HepG2 (cell line): ENCODE measurements around the gene PLVAP. TPM values are rescaled to one million over a fixed set of nuclear protein-coding genes. Genes with fewer than 3 reads are reported as not detected.

Source experiments
- CAMTA2 ChIP-seq: sonication (generic); formaldehyde crosslinking; IDR thresholded peaks from 2 replicates; pipeline ENCODE4 v1.4.0; 2020; ENCODE audit warnings: mild to moderate bottlenecking, missing genetic modification reagents, borderline replicate concordance
- DPF2 ChIP-seq: sonication (generic); formaldehyde crosslinking; IDR thresholded peaks from 2 replicates; pipeline ENCODE4 v1.4.0; 2020; ENCODE audit warnings: mild to moderate bottlenecking, low read depth, missing genetic modification reagents, borderline replicate concordance
- EEA1 ChIP-seq: sonication (generic); formaldehyde crosslinking; IDR thresholded peaks from 2 replicates; pipeline ENCODE4 v1.5.1; 2020; ENCODE audit warnings: mild to moderate bottlenecking, missing genetic modification reagents, borderline replicate concordance
- EHMT2 ChIP-seq: fragments of 200-600 bp; sonication (generic); IDR thresholded peaks from 2 replicates; pipeline ENCODE4 v1.7.0; 2017; ENCODE audit warnings: antibody characterized with exemption, low read depth, low read length, borderline replicate concordance
- ELF4 ChIP-seq: sonication (generic); formaldehyde crosslinking; IDR thresholded peaks from 2 replicates; pipeline ENCODE4 v1.5.0; 2020; ENCODE audit warnings: missing genetic modification reagents, mild to moderate bottlenecking, moderate library complexity, borderline replicate concordance
- GABPB1 ChIP-seq: IDR thresholded peaks from 2 replicates; pipeline ENCODE4 v1.6.1; 2016; ENCODE audit warnings: mild to moderate bottlenecking, missing genetic modification reagents, moderate library complexity, missing compliant biosample characterization
- HOXA9 ChIP-seq: sonication (generic); formaldehyde crosslinking; IDR thresholded peaks from 2 replicates; pipeline ENCODE4 v1.8.1; 2022; ENCODE audit warnings: missing genetic modification reagents, mild to moderate bottlenecking, moderate library complexity, borderline replicate concordance
- KDM5B ChIP-seq: sonication (generic); formaldehyde crosslinking; IDR thresholded peaks from 2 replicates; pipeline ENCODE4 v1.4.0; 2020; ENCODE audit warnings: missing genetic modification reagents, mild to moderate bottlenecking, borderline replicate concordance
- MAFF ChIP-seq: IDR thresholded peaks from 2 replicates; pipeline ENCODE4 v1.6.1; 2011; ENCODE audit warnings: low read depth, low read length, improper control_type of control experiment
- MEF2D ChIP-seq: sonication (generic); formaldehyde crosslinking; IDR thresholded peaks from 2 replicates; pipeline ENCODE4 v1.5.1; 2020; ENCODE audit warnings: mild to moderate bottlenecking, missing genetic modification reagents
- MIER2 ChIP-seq: IDR thresholded peaks from 2 replicates; pipeline ENCODE4 v1.6.1; 2016; ENCODE audit warnings: missing biosample characterization, missing genetic modification reagents
- NR2F2 ChIP-seq: IDR thresholded peaks from 2 replicates; pipeline ENCODE4 v1.6.1; 2012; ENCODE audit warnings: low read depth, inconsistent platforms, borderline replicate concordance
- PITX1 ChIP-seq: sonication (generic); formaldehyde crosslinking; IDR thresholded peaks from 2 replicates; pipeline ENCODE4 v1.5.1; 2020; ENCODE audit warnings: mild to moderate bottlenecking, missing genetic modification reagents
- TBX2 ChIP-seq: sonication (generic); formaldehyde crosslinking; IDR thresholded peaks from 2 replicates; pipeline ENCODE4 v1.5.0; 2020; ENCODE audit warnings: missing genetic modification reagents, mild to moderate bottlenecking, borderline replicate concordance
- ZMAT3 ChIP-seq: sonication (generic); formaldehyde crosslinking; conservative IDR thresholded peaks from 2 replicates; pipeline ENCODE4 v1.7.0; 2021; ENCODE audit warnings: missing genetic modification reagents
- ZNF326 ChIP-seq: sonication (generic); formaldehyde crosslinking; IDR thresholded peaks from 2 replicates; pipeline ENCODE4 v1.4.0; 2020; ENCODE audit warnings: missing genetic modification reagents, borderline replicate concordance
- ZNF329 ChIP-seq: sonication (generic); formaldehyde crosslinking; IDR thresholded peaks from 2 replicates; pipeline ENCODE4 v1.9.0; 2021; ENCODE audit warnings: low read depth, mild to moderate bottlenecking, missing genetic modification reagents
- ZNF367 ChIP-seq: sonication (generic); formaldehyde crosslinking; IDR thresholded peaks from 2 replicates; pipeline ENCODE4 v1.4.0; 2020; ENCODE audit warnings: missing genetic modification reagents, borderline replicate concordance
- ZNF616 ChIP-seq: sonication (generic); formaldehyde crosslinking; IDR thresholded peaks from 2 replicates; pipeline ENCODE4 v1.5.0; 2020; ENCODE audit warnings: low read depth, mild to moderate bottlenecking, missing genetic modification reagents
- ZSCAN21 ChIP-seq: sonication (generic); formaldehyde crosslinking; IDR thresholded peaks from 2 replicates; pipeline ENCODE4 v1.8.0; 2022; ENCODE audit warnings: mild to moderate bottlenecking, missing genetic modification reagents, moderate library complexity, borderline replicate concordance
- polyA plus RNA-seq, 8 experiments: library from polyadenylated mRNA; depleted of rRNA in 3 of 8; stranded (reverse) in 7 of 8; unstranded in 1 of 8; fragments of >200 nt; fragmentation: Illumina TruSeq in 4 of 8; extraction: Trizol in 4 of 8; gene quantifications; 2 replicates each; pipeline versions ENCODE4 v1.2.1 to v1.2.3, GENCODE V29; 2011 to 2016; ENCODE audit warnings: low read depth in 4 of 8, missing spikeins in 1 of 8, mixed read lengths in 1 of 8; ENCODE audit not compliant: insufficient read depth in 1 of 8
- total RNA-seq, 5 experiments: library from RNA; depleted of rRNA; stranded (reverse); fragments of >200 nt; fragmentation: Illumina TruSeq; extraction: Trizol; gene quantifications; 2 replicates each; pipeline ENCODE4 v1.2.3, GENCODE V29; 2016; ENCODE audit warnings: low read depth in 1 of 5
- TF ChIP-seq, protein P1 (sequence below): sonication (generic); formaldehyde crosslinking; IDR thresholded peaks from 2 replicates; pipeline ENCODE4 v1.4.0; 2020; ENCODE audit warnings: missing genetic modification reagents
- TF ChIP-seq, protein P2 (sequence below): sonication (generic); formaldehyde crosslinking; IDR thresholded peaks from 2 replicates; pipeline ENCODE4 v1.5.1; 2020; ENCODE audit warnings: mild to moderate bottlenecking, missing genetic modification reagents, borderline replicate concordance

Gene PLVAP
- total and polyA plus RNA-seq, 2 of the 13 experiments (the other 11 are each of a cell fraction or from before 2014, with no cell fraction given) = 0.26 TPM; not detected in 1

DNA sequence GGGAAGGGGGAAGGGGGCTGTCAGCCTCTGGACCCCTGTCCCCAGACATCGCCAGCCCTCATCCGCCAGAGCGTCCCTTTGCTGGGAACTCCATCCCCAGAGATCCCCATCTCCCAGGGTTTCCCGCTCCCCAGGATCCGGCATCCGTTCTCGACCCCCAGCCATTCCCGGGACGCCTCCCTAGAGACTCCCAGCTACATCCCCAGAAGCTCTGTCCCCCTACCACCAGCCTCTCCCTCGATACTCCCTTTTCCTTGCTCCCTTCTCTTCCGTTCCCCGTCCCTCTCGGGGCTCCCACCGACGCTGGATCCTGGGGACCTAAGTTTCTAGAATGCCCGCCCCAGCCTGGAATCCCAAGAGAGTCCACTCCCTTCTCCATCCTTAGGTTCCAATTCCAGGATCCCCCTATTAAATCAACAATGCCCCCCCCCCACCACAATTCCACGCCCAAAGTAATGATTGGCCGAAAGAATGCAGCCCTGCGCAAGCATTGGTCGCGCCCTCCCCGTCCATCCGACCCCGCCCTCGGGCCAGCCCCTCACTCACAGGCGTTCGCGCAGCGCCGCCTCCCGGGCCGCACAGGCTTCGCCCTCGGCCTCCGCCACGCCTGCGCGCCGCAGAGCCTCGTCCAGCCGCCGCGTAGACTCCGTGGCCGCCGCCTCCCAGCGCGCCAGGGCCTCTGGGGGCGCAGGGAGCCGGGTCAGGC is 13.7 kb upstream of the PLVAP start (continued):
- TF ChIP-seq MAFF (no peak), ZNF326 (CRISPR knock-in tag) (no peak), DPF2 (no peak), HOXA9 (CRISPR knock-in tag) (no peak), ZSCAN21 (CRISPR knock-in tag) (peak; percentile 59; the same call in 1 of the 2 replicates), GABPB1 (CRISPR knock-in tag) (peak; percentile 59), PITX1 (no peak), NR2F2 (no peak), ZMAT3 (CRISPR knock-in tag) (no peak), EHMT2 (no peak), ZNF616 (CRISPR knock-in tag) (no peak), ZNF329 (CRISPR knock-in tag) (no peak), MEF2D (CRISPR knock-in tag) (no peak), CAMTA2 (CRISPR knock-in tag) (no peak), KDM5B (CRISPR knock-in tag) (peak; percentile 30; the same call in 1 of the 2 replicates), MIER2 (CRISPR knock-in tag) (no peak), EEA1 (CRISPR knock-in tag) (0 out of 2 replicates have a peak, but pooled peaks have one; percentile 37), ELF4 (CRISPR knock-in tag) (no peak), ZNF367 (no peak), TBX2 (CRISPR knock-in tag) (no peak)
- TF ChIP-seq, protein P1, sequence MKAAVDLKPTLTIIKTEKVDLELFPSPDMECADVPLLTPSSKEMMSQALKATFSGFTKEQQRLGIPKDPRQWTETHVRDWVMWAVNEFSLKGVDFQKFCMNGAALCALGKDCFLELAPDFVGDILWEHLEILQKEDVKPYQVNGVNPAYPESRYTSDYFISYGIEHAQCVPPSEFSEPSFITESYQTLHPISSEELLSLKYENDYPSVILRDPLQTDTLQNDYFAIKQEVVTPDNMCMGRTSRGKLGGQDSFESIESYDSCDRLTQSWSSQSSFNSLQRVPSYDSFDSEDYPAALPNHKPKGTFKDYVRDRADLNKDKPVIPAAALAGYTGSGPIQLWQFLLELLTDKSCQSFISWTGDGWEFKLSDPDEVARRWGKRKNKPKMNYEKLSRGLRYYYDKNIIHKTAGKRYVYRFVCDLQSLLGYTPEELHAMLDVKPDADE (CRISPR knock-in tag) = no peak
- TF ChIP-seq, protein P2, sequence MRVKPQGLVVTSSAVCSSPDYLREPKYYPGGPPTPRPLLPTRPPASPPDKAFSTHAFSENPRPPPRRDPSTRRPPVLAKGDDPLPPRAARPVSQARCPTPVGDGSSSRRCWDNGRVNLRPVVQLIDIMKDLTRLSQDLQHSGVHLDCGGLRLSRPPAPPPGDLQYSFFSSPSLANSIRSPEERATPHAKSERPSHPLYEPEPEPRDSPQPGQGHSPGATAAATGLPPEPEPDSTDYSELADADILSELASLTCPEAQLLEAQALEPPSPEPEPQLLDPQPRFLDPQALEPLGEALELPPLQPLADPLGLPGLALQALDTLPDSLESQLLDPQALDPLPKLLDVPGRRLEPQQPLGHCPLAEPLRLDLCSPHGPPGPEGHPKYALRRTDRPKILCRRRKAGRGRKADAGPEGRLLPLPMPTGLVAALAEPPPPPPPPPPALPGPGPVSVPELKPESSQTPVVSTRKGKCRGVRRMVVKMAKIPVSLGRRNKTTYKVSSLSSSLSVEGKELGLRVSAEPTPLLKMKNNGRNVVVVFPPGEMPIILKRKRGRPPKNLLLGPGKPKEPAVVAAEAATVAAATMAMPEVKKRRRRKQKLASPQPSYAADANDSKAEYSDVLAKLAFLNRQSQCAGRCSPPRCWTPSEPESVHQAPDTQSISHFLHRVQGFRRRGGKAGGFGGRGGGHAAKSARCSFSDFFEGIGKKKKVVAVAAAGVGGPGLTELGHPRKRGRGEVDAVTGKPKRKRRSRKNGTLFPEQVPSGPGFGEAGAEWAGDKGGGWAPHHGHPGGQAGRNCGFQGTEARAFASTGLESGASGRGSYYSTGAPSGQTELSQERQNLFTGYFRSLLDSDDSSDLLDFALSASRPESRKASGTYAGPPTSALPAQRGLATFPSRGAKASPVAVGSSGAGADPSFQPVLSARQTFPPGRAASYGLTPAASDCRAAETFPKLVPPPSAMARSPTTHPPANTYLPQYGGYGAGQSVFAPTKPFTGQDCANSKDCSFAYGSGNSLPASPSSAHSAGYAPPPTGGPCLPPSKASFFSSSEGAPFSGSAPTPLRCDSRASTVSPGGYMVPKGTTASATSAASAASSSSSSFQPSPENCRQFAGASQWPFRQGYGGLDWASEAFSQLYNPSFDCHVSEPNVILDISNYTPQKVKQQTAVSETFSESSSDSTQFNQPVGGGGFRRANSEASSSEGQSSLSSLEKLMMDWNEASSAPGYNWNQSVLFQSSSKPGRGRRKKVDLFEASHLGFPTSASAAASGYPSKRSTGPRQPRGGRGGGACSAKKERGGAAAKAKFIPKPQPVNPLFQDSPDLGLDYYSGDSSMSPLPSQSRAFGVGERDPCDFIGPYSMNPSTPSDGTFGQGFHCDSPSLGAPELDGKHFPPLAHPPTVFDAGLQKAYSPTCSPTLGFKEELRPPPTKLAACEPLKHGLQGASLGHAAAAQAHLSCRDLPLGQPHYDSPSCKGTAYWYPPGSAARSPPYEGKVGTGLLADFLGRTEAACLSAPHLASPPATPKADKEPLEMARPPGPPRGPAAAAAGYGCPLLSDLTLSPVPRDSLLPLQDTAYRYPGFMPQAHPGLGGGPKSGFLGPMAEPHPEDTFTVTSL (CRISPR knock-in tag) = no peak
